Activated effector memory CD4-positive, alpha-beta T cell treated with anti-CD3 and anti-CD28 coated beads, Interleukin-2, amount 50 U/mL, for 16 hours (primary cell): Measurements from ENCODE around the gene CMIP.

Source experiments
- DNase-seq: peaks from one replicate; pipeline ENCODE4 v3.0.0-alpha.2; 2020

Gene CMIP

DNA sequence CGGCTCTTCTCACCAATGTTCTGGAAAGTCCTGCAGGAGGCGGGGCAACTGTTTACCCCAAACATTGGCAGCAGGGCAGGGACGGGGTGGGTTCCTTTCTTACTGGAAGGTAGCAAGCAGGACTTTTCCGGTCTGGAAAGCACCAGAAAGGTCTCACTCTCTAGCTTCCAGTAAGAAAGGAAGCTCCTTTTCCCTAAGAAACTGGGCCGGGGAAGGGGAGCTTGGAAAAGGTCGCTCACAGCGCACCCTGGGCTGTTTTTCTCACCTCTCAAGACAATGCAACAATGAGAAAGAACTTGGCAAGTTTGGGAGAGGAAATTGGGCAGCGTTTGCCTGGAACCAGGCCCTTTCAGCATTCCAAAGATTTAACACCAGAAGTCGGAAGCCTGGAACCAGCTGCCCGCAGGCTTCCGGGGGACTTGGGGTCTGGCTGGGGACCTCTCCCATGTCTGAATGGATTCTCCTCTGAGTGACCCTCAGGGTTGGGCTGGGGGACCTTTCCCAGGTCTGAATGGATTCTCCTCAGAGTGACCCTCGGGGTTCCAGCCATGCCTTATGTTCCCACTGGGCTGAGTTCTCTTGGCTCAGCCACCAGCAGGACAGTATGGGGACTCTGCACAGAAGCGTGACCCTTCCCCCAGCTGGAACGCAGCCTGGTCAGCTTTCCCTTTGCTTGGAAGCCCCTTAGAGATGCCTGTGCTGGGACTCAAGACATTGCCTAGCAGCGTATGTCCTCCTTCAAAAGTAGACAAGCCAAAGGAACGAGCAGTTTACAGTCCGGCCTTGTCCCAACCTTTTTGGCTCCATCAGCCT lies 167.9 kb downstream of the CMIP start:
- no peak for DNase-seq

DNA sequence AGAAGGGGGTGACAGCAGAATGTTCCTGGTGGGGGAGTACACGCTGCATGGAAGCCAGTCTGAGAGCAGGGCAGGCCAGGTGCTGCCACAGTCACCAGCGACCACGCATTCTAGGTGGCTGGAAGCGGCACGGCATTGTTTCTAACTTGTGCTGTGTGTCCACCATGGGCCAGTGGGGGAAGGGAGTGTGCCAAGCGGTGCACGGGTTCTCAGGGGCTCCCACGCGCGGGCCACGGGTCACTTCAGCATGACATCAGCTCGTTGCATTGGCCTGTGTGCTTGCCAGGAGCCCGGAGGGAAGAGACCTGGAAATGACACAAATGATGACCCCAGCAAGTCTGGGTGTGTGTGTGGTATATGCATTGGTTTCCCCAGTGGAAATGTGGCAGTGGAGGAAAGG lies 169.6 kb downstream of the CMIP start:
- no peak for DNase-seq

DNA sequence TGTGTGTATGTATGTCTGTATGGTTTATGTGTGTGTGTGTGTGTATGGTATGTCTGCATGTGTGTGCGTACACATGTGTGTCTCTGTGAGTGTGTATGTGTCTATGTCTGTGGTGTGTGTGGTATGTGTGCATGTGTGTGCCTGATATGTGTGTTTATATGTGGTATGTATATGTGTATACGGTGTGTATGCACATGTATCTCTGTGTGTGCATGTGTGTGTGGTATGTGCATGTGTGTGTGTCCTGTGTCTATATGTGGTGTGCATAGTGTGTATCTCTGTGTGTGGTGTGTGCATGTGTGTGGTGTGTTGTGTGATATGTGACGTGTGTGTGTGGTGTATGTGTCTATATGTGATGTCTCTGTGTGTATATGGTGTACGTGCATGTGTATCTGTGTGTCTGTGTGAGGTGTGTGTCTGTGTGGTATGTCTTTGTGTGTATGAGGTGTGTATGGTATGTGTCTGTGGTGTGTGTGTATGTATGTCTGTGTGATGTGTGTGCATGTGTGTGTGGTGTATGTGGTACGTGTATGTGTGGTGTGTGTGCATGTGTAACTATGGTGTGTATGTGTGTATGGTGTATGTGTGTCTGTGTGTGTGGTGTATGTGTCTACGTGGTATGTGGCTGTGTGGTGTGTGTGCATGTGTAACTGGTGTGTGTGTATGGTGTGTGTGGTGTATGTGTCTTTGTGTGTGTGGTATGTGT lies 170.2 kb downstream of the CMIP start:
- no peak for DNase-seq

DNA sequence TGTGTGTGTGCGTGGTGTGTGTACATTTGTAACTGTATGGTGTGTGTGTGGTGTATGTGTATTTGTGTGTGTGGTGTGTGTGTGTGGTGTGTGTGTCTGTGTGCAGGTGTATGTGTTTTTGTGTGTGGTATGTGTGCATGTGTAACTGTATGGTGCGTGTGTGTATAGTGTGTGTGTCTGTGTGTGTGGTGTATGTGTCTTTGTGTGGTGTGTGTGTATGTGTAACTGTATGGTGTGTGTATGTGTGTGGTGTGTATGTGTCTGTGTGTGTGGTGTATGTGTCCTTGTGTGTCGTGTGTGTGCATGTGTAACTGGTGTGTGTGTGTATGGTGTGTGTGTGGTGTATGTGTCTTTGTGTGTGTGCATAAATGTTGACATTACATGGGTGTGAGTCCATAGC lies 170.8 kb downstream of the CMIP start:
- DNase-seq, result no peak

DNA sequence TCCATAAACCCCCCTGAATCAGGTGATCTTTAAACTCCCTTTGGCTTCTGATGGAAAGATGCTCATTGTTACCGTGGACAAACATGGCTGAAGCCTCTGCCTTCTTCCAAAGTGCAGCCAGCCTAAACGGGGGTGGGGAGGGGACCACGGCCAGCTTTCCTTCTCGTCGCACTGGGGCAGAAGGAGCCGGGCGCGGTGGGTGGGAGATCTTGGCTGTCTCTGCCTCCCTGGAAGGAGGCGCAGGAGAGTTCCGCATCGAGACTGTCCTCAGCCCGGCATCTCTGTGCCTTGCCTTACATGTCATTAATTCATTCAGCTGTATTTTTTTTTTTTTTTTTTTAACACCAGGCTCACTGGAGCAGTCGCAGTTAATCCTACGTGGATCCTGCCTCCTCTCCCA lies 171.2 kb downstream of the CMIP start:
- DNase-seq, result no peak

DNA sequence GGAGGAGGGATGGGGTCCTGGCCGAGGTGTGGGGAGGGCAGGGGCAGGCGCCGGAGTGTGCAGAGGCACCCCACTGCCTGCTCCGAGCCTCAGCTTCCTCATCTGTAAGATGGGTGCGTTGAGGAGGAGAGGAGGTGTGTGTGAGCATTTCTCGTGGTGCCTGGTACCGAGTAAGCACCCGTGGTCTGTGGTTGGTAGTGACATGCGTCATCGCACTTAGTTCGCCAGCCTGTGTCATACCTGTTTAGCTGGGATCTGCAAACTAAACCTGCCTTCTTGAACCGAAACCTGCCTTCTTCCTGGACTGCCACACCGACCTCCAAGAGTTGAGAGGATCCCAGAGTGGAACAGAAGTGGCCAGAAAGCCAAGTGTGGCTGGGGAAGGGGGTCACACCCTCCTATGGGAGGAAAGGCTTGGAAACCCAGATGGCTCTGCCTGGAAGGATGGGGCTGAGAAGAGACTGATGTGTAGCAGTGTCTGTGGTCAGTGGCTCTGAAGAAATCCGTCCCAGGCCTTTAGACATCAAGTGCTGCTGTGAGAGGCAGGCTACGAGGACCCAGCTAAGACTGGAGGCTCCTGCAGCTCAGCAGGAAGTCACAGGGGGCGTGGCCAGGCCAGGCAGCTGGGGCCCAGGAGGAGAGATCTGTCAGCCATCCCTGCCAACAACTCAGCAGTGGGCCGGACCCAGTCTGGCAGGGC lies 171.9 kb downstream of the CMIP start:
- peak; percentile 88 for DNase-seq

DNA sequence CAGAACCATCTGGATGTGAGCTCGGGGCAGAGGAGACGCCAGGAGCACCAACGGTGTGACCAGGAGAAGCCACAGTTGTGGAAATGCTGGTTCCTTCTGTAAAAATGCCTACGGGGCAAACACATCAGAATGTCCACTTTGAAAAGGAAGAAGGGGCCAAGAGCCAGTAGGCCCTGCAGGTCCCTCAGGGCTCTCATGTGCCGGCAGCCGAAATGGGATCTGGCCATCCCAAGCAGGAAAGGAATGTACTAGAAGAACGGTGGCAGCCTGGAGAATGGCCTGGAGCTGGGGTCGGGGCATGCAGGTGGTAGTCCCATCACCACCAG lies 172.4 kb downstream of the CMIP start:
- no peak for DNase-seq

DNA sequence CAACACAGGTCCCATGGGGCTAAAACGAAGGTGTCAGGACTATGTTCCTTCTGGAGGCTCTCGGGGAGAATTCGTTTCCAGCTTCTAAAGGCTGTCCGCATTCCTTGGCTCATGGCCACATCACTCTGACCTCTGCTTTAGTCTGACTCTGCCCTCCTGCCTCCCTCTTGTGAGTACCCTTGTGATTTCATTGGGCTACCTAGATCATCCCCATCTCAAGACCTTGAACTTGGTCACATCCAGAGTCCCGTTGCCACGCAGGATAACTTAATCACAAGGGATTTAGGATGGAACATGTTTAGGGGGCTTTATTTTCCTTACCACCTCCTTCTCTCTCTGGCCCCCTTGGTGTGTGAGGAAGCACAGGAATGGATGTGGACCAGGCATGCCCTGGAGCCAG lies 173.6 kb downstream of the CMIP start:
- DNase-seq, result no peak

DNA sequence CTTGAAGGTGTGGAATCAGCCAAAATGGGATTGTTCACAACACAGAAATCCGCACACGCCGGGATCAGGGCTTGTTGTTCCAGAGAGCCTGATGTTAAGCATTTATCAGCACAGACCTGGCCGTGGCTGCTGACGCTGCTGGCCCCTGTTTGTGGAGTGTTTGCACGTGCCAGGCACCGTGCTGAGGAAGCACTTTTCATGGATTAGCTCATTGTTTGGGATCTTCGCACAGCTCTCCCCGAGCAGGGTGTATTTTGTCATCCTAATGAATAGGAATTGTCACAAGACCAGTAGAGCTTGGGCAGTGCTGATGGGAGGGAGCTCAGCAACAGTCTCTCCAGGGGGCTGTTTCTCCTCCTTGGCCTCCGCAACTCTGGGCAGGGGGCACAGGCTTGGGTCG lies 174.1 kb downstream of the CMIP start:
- DNase-seq, result no peak

DNA sequence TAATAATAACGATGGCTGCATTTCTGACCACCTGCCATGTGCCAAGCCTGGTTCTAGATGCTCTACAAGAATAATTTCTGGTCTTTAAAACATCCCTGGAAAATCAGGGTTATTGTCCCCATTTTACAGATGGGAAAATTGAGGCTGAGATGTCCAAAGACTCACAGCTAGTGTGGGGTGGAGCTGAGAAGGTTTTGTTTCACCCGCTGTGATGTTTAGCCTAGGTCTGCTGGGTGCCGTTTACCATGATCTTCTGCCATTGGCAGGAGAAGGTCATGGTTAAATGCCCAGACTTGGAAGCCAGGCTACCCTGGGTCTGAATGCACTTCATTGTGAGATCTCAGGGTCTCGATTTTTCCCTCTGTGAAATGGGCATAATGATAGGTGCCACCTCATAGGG lies 175.4 kb downstream of the CMIP start:
- DNase-seq, result no peak

DNA sequence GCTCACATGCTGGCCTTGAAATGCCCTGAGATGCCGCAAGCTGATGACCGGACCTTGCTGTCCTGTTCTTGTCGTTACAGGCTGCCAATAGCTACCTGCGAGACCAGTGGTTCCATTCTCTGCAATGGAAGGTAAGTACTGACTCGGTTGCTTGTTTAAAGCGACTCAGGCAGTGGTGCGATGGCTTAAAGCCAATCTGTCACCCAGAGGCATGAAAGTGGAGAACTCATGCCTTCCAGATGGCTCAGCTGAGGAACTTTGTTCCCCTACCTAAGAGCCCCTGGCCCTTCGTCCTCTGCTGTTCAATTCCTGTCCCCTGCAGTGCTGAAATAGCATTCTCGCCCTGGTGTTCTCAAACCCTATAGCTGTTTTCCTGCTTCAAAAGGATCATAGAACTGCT lies 176.2 kb downstream of the CMIP start:
- DNase-seq, result no peak

DNA sequence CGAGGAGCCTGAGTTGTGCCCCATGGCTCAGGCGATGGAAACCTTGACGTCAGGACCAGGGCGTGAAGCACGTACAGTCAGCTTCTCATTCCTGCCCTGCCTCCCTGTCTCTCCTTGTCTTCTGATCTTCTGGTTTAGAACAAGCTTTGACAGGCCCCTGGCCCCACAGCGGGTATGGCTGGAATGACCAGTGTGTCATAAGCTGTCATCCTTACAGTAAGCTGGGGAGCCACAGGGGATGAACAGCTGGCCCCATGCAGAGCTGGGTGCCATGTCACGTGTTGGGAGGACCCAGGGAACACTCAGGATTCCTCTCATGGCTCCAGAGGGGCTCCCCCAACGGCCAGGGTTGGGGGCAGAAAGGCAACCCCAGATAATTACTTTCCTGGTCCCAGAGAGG lies 176.9 kb downstream of the CMIP start:
- DNase-seq, result no peak

DNA sequence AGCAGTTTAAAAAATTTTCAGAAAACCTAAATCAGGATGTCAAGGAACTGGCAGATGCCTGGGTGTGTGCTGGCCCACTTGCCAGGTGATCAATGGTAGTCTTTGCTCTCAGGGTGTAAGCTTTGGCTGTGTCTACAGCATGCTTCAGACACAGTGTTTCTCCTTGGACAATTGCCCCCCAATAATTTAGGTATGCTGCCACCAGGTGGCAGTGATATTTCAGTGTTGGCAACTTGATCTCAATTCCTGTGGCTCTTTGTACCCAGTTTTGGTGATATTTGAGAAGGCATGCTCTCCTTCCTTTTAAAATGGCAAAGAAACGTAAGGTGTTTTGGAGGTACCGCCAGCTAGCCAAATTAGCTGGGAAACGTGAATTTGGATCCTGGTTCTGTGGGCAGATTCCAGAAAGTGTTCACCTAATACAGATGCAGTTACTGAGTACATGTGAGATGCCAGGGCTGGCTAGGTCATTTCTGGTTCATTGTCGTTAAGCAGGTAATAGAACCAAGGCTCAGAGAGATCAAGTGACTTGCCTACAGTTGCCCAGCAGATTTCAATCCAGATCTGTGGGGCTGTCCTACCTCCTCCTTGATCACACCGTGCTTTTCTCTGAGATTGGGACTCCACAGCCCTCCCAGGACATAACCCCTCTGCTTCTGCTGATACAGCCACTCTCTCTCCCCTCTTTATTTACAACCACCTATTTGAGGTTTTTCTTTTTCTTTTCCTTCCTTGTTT lies 178.9 kb downstream of the CMIP start:
- peak; percentile 80 for DNase-seq

DNA sequence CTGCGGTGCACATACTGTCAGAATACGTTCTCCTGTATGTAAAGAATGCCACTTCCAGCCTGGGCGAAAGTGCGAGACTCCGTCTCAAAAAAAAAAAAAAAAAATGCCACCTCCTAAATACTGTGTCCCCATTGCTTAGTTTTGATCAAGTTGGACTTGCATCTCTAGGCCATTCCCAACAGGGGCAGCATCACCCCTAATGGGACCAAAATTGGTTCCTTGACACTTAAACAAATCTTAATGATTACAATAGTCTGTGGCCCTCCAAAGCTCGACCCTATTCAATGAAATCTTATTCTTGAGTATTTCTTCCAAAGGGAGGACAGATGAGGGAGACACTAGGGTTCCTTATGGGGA lies 179.8 kb downstream of the CMIP start:
- DNase-seq, result no peak

DNA sequence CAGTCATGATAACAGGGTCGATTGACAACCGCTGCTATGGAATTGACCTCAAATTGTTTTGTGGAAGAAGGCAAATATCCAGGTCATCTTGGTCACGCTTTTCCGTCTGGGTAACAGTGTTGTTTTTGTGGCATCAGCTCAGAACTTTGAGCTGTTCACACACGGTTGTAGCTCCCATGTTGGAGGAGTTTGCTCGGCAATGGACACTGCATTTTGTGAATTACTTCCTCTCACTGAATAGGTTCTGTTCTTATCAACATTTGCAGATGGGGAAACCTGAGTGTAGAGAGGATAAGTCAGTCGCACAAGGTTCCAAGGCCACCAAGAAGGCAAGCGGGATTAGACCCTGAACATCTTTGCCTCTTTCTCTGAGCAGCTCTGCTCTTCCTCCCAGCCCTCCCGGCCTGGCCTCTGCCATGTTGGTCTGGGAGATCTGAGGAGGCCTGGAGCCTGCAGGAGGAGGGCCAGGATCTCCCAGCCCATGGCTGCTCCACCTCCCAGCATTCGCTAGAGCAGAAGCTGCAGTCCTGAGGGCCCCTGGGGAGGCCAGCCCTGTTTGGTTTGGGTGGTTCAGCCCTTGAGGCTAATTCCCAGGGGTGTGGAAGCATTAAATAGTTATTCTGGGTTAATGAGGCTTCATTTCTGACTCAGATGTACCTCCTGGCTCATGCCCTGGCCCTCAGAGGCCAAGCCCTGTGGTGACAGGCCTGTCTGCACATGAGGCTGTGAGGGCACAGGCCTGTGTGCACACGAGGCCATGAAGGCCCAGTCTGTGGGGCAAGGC lies 180.3 kb downstream of the CMIP start:
- DNase-seq, result no peak

DNA sequence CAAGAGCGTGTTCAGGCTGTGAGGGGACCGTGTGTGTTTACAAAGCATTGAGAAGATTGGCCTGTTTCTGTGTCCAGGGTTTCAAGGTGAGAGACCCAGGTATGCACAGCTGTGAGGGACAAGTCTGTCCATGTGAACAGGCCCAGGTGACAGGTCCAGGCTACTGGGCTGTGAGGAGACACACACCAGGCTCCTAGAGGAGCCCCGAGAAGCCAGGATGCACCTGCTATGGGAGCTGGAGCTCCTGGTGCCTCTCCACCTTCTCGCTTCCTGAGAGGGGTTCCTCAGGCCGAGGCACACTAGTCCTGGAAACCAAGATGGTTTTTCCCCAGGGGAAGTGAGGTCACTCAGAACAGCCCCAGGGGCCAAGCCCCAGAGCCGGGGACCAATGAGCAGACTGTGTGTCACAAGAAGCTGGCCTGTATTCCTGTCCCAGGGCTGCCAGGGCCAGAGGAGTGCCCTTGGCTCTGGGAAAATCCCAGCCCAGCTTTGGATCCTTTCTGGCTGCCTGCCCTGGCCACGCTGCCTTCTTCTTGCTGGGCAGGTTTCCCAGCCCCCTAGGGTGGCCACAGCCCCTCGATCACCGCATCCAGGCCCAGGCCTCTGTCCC lies 181.0 kb downstream of the CMIP start:
- DNase-seq, result no peak

DNA sequence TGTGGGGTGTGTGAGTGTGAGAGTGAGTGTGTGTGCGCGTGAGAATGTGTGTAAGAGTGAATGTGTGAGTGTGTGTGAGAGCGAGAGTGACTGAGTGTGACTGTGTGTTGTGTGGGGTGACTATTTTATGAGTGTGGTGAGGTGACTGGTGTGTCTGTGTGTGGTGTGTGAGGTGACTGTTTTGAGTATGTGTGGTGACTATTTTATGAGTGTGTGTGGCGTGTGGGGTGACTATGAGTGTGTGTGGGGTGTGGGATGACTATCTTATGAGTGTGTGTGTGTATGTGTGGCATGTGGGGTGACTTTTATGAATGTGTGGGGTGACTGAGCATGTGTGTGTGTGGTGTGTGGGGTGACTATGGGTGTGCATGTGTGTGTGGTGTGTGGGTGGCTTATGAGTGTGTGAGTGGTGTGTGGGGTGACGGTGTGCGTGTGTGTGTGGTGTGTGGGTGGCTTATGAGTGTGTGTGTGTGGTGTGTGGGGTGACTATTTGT lies 181.6 kb downstream of the CMIP start:
- no peak for DNase-seq

DNA sequence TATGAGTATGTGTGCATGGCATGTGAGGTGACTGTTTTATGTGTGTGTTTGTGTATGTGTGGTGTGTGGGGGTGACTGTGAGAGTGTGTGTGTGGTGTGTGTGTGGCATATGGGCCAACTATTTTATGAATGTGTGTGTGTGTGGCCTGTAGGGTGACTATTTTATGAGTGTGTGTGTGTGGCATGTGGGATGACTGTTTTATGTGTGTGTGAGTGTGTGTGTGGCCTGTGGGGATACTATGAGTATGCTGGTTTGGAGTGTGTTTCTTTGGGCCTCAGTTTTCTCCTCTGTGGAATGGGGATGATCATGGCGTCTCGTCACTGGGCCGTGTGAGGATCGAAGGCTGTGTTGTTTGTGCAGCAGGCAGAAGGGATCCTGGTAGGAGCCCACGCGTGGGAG lies 182.4 kb downstream of the CMIP start:
- DNase-seq, result no peak

DNA sequence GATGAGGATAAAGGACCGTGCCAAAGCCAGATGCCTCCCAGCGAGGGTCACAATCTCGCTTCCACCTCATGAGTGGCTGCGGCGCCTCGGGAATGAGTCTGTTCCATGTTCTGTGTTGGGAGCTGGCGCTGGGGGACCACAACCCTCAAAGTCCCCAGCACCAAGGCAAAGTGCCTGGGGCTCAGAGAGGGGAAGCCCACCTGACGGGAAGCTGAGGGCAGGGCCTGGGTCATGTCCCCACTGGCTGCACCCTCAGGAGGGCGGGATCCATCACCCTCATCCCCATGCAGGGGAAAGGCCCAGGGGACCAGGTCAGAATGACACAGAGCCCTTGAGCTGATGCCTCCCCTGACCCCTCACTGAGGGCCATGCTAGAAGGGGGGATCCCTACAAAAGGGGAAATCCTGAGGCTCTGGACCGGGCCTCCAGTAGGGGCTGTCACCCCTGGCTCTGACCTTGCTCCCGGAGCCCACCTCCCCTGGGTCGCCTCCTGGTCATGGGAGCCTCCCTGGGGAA lies 183.2 kb downstream of the CMIP start:
- DNase-seq, result no peak

DNA sequence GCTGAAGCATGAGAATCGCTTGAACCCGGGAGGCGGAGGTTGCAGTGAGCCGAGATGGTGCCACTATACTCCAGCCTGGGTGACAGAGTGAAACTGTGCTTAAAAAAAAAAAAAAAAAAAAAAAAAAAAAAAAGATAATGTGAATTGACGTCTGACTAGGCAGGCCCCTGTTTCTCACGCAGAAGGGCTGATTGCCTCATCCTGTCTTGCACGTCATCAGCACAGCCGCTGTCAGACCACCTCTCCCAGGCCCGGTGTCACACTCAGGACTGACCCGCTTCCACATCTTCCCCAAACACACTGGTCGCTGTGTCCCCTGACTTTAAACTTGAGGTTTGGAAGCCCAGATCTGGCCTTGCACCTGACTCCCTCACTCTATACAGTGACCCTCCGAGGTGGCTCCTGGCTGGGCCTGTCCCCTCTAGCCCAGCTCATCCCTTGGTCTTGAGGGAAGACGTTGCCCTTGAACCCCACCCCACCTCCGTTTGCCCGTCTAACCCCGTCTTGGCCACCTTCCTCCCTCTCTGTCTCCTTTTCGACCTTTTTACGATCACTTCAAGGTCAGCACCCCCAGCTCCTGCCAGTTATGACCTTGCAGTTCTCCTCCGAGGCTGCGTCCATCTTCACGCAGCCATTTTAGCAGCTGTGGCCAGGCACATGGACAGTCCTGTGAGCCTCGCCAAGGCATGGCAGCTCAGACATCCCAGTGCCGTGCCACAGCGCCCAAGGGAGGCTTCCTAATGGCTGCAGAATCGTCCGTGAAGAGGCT lies 184.6 kb downstream of the CMIP start:
- DNase-seq, result no peak
